GM12872 (cell line): ENCODE measurements around the gene CDC20.
A peak's percentile ranks its signal among the peaks of the same experiment; 100 is the strongest.

Source experiments
- CTCF ChIP-seq: IDR thresholded peaks from 3 replicates; pipeline ENCODE4 v1.5.1; 2011; ENCODE audit warnings: low read depth, mild to moderate bottlenecking, low read length, moderate library complexity; ENCODE audit not compliant: insufficient read depth

Gene CDC20

GRCh38 chr1:43352881-43353280 is 5.9 kb upstream of the CDC20 start:
- no peak for TF ChIP-seq CTCF

DNA sequence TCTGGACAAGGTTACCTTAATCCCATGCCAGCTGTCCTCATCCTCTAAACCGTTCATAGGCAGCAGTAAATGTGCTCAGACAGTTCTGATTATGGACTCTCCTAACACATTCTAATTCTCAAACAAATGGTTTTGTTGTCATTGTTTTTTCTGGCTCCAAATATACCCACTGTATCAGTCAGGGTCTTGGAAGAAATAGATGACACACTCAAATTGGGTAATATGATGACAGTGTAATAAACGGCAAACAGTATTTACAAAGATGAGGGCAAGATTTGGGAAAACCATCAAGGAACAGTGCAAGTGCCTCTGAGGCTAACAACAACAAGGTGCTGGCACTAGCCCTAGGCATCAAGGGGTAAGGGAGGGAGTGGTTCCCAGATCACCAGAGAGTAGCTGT is 4.3 kb upstream of the CDC20 start:
- no peak for TF ChIP-seq CTCF

- TF ChIP-seq CTCF = no peak
Measured at GRCh38 chr1:43354936-43355335, 3.8 kb upstream of the CDC20 start.

- no peak for TF ChIP-seq CTCF
Measured at GRCh38 chr1:43357251-43357650, 1.5 kb upstream of the CDC20 start.

DNA sequence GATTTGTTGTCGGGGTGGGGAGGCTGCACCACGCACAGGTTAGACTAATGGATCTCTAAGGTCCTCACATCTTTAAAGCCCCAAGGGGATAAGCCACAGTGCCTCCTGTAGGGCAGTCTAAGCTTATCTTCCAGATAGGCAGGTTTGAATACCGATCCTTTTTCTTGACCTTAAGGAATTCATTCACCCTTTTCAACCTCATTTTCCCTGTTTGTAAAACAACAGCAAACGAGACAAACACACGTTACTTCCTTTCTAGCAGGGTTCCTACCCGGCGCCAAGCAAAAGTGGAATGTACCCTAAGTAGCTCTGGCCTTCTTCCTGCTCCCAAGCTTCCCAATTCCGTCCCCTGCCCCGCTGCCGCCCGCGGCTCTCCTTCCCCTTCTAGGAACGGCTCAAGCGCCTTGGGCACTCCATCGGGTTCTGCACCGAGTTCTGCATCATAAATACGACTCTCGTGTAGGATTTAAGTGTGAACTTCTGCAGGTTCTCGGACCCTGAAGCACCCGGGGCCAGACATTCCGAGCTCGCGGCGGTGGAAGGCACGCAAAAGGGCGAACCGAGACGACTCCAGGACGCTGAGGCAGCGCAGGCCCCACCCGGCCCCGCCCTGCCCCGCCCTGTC is 548 bp upstream of the CDC20 start:
- peak; percentile 67 for TF ChIP-seq CTCF

DNA sequence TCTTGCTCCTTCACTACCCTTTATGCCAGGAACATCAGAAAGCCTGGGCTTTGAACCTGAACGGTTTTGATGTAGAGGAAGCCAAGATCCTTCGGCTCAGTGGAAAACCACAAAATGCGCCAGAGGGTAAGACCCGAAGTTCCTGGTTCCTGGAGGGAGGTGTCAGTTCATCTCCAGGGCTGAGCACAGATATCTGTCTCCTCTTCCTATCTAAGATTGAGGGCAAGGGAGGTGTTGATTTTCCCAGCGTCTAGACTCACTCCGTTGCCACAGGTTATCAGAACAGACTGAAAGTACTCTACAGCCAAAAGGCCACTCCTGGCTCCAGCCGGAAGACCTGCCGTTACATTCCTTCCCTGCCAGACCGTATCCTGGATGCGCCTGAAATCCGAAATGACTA is 915 bp downstream of the CDC20 start:
- TF ChIP-seq CTCF = no peak

DNA sequence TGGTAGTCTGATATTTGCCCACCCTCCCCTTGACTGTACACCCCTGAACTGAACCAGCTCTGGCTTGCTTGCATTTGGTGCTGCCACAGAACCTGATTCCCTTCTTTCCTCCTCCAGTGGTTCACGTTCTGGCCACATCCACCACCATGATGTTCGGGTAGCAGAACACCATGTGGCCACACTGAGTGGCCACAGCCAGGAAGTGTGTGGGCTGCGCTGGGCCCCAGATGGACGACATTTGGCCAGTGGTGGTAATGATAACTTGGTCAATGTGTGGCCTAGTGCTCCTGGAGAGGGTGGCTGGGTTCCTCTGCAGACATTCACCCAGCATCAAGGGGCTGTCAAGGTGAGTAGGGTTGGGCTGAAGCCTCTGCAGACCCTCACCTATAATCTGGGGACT is 1.8 kb downstream of the CDC20 start:
- TF ChIP-seq CTCF = no peak
